Liver (tissue), 9 donors: ENCODE measurements around the gene TATDN3. TPM values are rescaled to one million over a fixed set of nuclear protein-coding genes. Genes with fewer than 3 reads are reported as not detected.
A peak's percentile ranks its signal among the peaks of the same experiment; 100 is the strongest.

Experiments
- DNase-seq: peaks from one replicate; pipeline ENCODE4 v3.0.0-alpha.2; 2017; ENCODE audit warnings: low spot score
- H3K27ac ChIP-seq, 2 donors: one replicate each; pipeline ENCODE4 v1.7.0; 2013; ENCODE audit warnings: inconsistent platforms in 2 of 2, low read length in 2 of 2, control low read depth in 1 of 2, low read depth in 1 of 2, mild to moderate bottlenecking in 1 of 2
- H3K27me3 ChIP-seq, 4 donors: one replicate each; pipeline versions ENCODE4 v1.6.1 to v1.7.0; 2013; ENCODE audit warnings: low read length in 3 of 4, inconsistent platforms in 1 of 4, mild to moderate bottlenecking in 1 of 4, moderate library complexity in 1 of 4; ENCODE audit not compliant: control insufficient read depth in 4 of 4, insufficient read depth in 4 of 4
- H3K36me3 ChIP-seq, 4 donors: one replicate each; pipeline versions ENCODE4 v1.6.1 to v1.7.0; 2013; ENCODE audit warnings: low read length in 3 of 4, mild to moderate bottlenecking in 3 of 4, low read depth in 1 of 4, moderate library complexity in 1 of 4; ENCODE audit not compliant: control insufficient read depth in 4 of 4, insufficient read depth in 3 of 4
- H3K4me1 ChIP-seq, 4 donors: one replicate each; pipeline versions ENCODE4 v1.6.1 to v1.7.0; 2013; ENCODE audit warnings: low read length in 3 of 4, mild to moderate bottlenecking in 3 of 4, moderate library complexity in 1 of 4; ENCODE audit not compliant: control insufficient read depth in 4 of 4, insufficient read depth in 4 of 4
- H3K4me3 ChIP-seq, 3 donors: one replicate each; pipeline versions ENCODE4 v1.6.1 to v1.7.0; 2013; ENCODE audit warnings: low read length in 3 of 3, control low read depth in 1 of 3, low read depth in 1 of 3, mild to moderate bottlenecking in 1 of 3
- H3K9ac ChIP-seq, 2 donors: one replicate each; pipeline ENCODE4 v1.7.0; 2013; ENCODE audit warnings: low read length in 2 of 2, mild to moderate bottlenecking in 2 of 2, moderate library complexity in 2 of 2, control low read depth in 1 of 2, low read depth in 1 of 2
- H3K9me3 ChIP-seq, 4 donors: one replicate each; pipeline versions ENCODE4 v1.6.1 to v1.7.0; 2013; ENCODE audit warnings: low read length in 3 of 4; ENCODE audit not compliant: control insufficient read depth in 4 of 4
- ATF3 ChIP-seq: IDR thresholded peaks from 2 replicates; pipeline ENCODE4 v1.6.1; 2016; ENCODE audit warnings: antibody characterized with exemption
- CTCF ChIP-seq: fragments of 150-350 bp; IDR thresholded peaks from 2 replicates; pipeline ENCODE4 v1.5.1; 2017; ENCODE audit warnings: improper control_type of control experiment, low read depth, low read length; ENCODE audit not compliant: missing input control
- EGR1 ChIP-seq, 2 donors: IDR thresholded peaks; 2 replicates each; pipeline ENCODE4 v1.6.1; 2016 to 2018; ENCODE audit warnings: antibody characterized with exemption in 2 of 2, low read depth in 2 of 2
- FOXA1 ChIP-seq: IDR thresholded peaks from 2 replicates; pipeline ENCODE4 v1.6.1; 2016; ENCODE audit warnings: antibody characterized with exemption
- FOXA2 ChIP-seq: IDR thresholded peaks from 2 replicates; pipeline ENCODE4 v1.6.1; 2016; ENCODE audit warnings: antibody characterized with exemption
- GABPA ChIP-seq, 2 donors: IDR thresholded peaks in 1 of 2; conservative IDR thresholded peaks in 1 of 2; 2 replicates each; pipeline ENCODE4 v1.6.1; 2016; ENCODE audit warnings: antibody characterized with exemption in 2 of 2, mild to moderate bottlenecking in 1 of 2, moderate library complexity in 1 of 2
- HNF4A ChIP-seq, 2 donors: conservative IDR thresholded peaks; 2 replicates each; pipeline ENCODE4 v1.6.1; 2016; ENCODE audit warnings: antibody characterized with exemption in 2 of 2, mild to moderate bottlenecking in 2 of 2
- HNF4G ChIP-seq: IDR thresholded peaks from 2 replicates; pipeline ENCODE4 v1.6.1; 2016; ENCODE audit warnings: antibody characterized with exemption
- JUND ChIP-seq, 2 donors: IDR thresholded peaks; 2 replicates each; pipeline ENCODE4 v1.6.1; 2016; ENCODE audit warnings: antibody characterized with exemption in 2 of 2
- MAX ChIP-seq: IDR thresholded peaks from 2 replicates; pipeline ENCODE4 v1.6.1; 2016; ENCODE audit warnings: antibody characterized with exemption
- NR2F2 ChIP-seq: IDR thresholded peaks from 2 replicates; pipeline ENCODE4 v1.6.1; 2016; ENCODE audit warnings: antibody characterized with exemption
- RAD21 ChIP-seq, 2 donors: IDR thresholded peaks; 2 replicates each; pipeline ENCODE4 v1.6.1; 2016; ENCODE audit warnings: antibody characterized with exemption in 2 of 2, mild to moderate bottlenecking in 2 of 2
- REST ChIP-seq: IDR thresholded peaks from 2 replicates; pipeline ENCODE4 v1.6.1; 2016; ENCODE audit warnings: antibody characterized with exemption, mild to moderate bottlenecking
- RXRA ChIP-seq, 2 donors: IDR thresholded peaks; 2 replicates each; pipeline ENCODE4 v1.6.1; 2017 to 2018; ENCODE audit warnings: antibody characterized with exemption in 2 of 2, mild to moderate bottlenecking in 1 of 2
- SP1 ChIP-seq: IDR thresholded peaks from 2 replicates; pipeline ENCODE4 v1.6.1; 2018; ENCODE audit warnings: antibody characterized with exemption, mild to moderate bottlenecking
- TAF1 ChIP-seq: conservative IDR thresholded peaks from 2 replicates; pipeline ENCODE4 v1.6.1; 2016; ENCODE audit warnings: antibody characterized with exemption, mild to moderate bottlenecking
- YY1 ChIP-seq: IDR thresholded peaks from 2 replicates; pipeline ENCODE4 v1.6.1; 2016; ENCODE audit warnings: antibody characterized with exemption, mild to moderate bottlenecking
- WGBS: extraction: QIAGEN DNeasy Blood & Tissue Kit; methylation state at CpG from one replicate; pipeline ENCODE4 v1.1.7; 2013; 5-methylcytosine and 5-hydroxymethylcytosine counted together
- polyA plus RNA-seq, 2 donors: library from polyadenylated mRNA; stranded (reverse) in 1 of 2; unstranded in 1 of 2; fragments of 200-250 nt in 1 of 2; fragments of >200 nt in 1 of 2; fragmentation: Nextera tagmentation in 1 of 2; extraction: Ambion mirVana in 1 of 2; gene quantifications; one replicate each; pipeline versions ENCODE4 v1.2.1 to v1.2.3, GENCODE V29; 2013 to 2015
- total RNA-seq, 2 donors: library from RNA; depleted of rRNA; stranded (reverse); fragments of >200 nt; gene quantifications; one replicate each; pipeline ENCODE4 v1.2.3, GENCODE V29; 2014
- TF ChIP-seq, protein P1 (sequence below): IDR thresholded peaks from 2 replicates; pipeline ENCODE4 v1.6.1; 2016; ENCODE audit warnings: antibody characterized with exemption
- donor health status: healthy.
- donor health status: healthy.
- donor health status: healthy.
- donor health status: healthy.
- donor health status: healthy.

TATDN3 gene
- total and polyA plus RNA-seq, 4 donors: 5.2 to 8.1 (median 6.7) TPM

DNA sequence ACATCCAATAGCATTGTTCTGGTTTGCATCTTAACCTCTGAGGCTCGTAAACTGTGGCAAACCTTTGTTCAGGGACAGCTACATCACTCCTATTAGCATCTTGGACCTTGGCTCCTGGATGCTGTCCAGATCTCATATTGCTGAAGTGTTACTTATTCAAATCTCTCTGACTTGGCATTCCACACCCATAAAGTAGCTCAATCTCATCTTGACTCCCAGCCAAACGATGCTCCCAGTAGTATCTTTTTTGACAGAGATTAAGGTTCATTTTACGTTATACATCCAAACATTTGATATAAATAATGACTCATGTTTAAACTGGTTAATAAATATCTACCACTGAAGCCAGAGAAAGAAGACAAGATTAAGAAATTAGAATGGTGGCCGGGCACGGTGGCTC, 62.0 kb downstream of the TATDN3 start:
- Histone ChIP-seq H3K27ac (no peak overlapping the region), H3K27me3 (no peaks in the 10 kb centered on the region), H3K4me1 (peaks cover under 1 to 8% (median 5%) of the 10 kb centered on the region in 4 donors), H3K9ac (no peak overlapping the region), H3K36me3 (no peaks in the 10 kb centered on the region), H3K4me3 (no peak overlapping the region), H3K9me3 (no peaks in the 10 kb centered on the region)
- 60% methylated on average over 5 of the region's 5 CpGs for WGBS
- TF ChIP-seq TAF1: no peak
- TF ChIP-seq REST: no peak
- no peak for TF ChIP-seq FOXA1
- no peak for TF ChIP-seq GABPA (IDR thresholded peaks at IDR 0.05 in 1 of 2, conservative IDR thresholded peaks at IDR 0.05 in 1 of 2)
- TF ChIP-seq YY1: no peak
- no peak for TF ChIP-seq EGR1 (IDR thresholded peaks at IDR 0.05; ENCODE audit: low read depth in 2 of 2)
- TF ChIP-seq NR2F2: no peak
- TF ChIP-seq FOXA2: no peak
- no peak for TF ChIP-seq CTCF
- TF ChIP-seq JUND (IDR thresholded peaks at IDR 0.05): peak in 1 of 2 donors; percentile 11
- TF ChIP-seq HNF4G: no peak
- TF ChIP-seq SP1: no peak
- TF ChIP-seq MAX: no peak
- TF ChIP-seq RAD21 (IDR thresholded peaks at IDR 0.05): no peak
- peak in 1 of 2 donors; percentile 26 for TF ChIP-seq RXRA (IDR thresholded peaks at IDR 0.05)
- TF ChIP-seq, protein P1, sequence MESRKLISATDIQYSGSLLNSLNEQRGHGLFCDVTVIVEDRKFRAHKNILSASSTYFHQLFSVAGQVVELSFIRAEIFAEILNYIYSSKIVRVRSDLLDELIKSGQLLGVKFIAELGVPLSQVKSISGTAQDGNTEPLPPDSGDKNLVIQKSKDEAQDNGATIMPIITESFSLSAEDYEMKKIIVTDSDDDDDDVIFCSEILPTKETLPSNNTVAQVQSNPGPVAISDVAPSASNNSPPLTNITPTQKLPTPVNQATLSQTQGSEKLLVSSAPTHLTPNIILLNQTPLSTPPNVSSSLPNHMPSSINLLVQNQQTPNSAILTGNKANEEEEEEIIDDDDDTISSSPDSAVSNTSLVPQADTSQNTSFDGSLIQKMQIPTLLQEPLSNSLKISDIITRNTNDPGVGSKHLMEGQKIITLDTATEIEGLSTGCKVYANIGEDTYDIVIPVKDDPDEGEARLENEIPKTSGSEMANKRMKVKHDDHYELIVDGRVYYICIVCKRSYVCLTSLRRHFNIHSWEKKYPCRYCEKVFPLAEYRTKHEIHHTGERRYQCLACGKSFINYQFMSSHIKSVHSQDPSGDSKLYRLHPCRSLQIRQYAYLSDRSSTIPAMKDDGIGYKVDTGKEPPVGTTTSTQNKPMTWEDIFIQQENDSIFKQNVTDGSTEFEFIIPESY: no peak
- peak; percentile 46 to 67 for TF ChIP-seq HNF4A (conservative IDR thresholded peaks at IDR 0.05)
- DNase-seq: no peak

GRCh38 chr1:212856755-212857154, 65.1 kb downstream of the TATDN3 start:
- H3K9ac ChIP-seq: no peak overlapping the region
- no peak overlapping the region for H3K4me3 ChIP-seq
- TF ChIP-seq HNF4G: no peak
- TF ChIP-seq FOXA1: no peak
- no peak for TF ChIP-seq NR2F2
- no peak for TF ChIP-seq EGR1 (IDR thresholded peaks at IDR 0.05; ENCODE audit: low read depth in 2 of 2)
- TF ChIP-seq SP1: no peak
- no peak for TF ChIP-seq RAD21 (IDR thresholded peaks at IDR 0.05)
- TF ChIP-seq, protein P1: no peak
- no peak for TF ChIP-seq HNF4A (conservative IDR thresholded peaks at IDR 0.05)
- TF ChIP-seq REST: no peak
- no peak for TF ChIP-seq YY1
- no peak for TF ChIP-seq GABPA (IDR thresholded peaks at IDR 0.05 in 1 of 2, conservative IDR thresholded peaks at IDR 0.05 in 1 of 2)
- TF ChIP-seq TAF1: no peak
- TF ChIP-seq RXRA (IDR thresholded peaks at IDR 0.05): no peak
- TF ChIP-seq FOXA2: no peak
- TF ChIP-seq JUND (IDR thresholded peaks at IDR 0.05): no peak
- no peak for TF ChIP-seq ATF3

More at GRCh38 chr1:212856755-212857154, 65.1 kb downstream of the TATDN3 start:
- no peaks in the 10 kb centered on the region for H3K36me3 ChIP-seq
- H3K27ac ChIP-seq: no peak overlapping the region
- H3K4me1 ChIP-seq: peaks cover 4 to 15% (median 12%) of the 10 kb centered on the region in 4 donors
- WGBS: 96% methylated on average over 16 of the region's 16 CpGs
- no peaks in the 10 kb centered on the region for H3K9me3 ChIP-seq
- H3K27me3 ChIP-seq: no peaks in the 10 kb centered on the region
- DNase-seq: no peak
